Testis (tissue), 3 donors: ENCODE data around the gene SERHL2. TPM values are rescaled to one million over a fixed set of nuclear protein-coding genes. Genes with fewer than 3 reads are reported as not detected.
"Not testable (repeated sequence)": the region's sequence is repeated elsewhere in the genome, so short reads cannot be mapped to it uniquely, and the experiment has no call there.

Experiments used
- DNase-seq: peaks from one replicate; pipeline ENCODE4 v3.0.0-alpha.2; 2019
- H3K27ac ChIP-seq, 2 donors: fragments of 200-600 bp; sonication (generic); one replicate each; pipeline ENCODE4 v1.5.1; 2019
- H3K27me3 ChIP-seq: fragments of 200-600 bp; sonication (generic); one replicate; pipeline ENCODE4 v1.5.1; 2019
- H3K36me3 ChIP-seq: fragments of 200-600 bp; sonication (generic); one replicate; pipeline ENCODE4 v1.5.1; 2017; ENCODE audit warnings: low read depth; ENCODE audit errors: missing control alignments
- H3K4me1 ChIP-seq: fragments of 200-600 bp; sonication (generic); one replicate; pipeline ENCODE4 v1.5.1; 2019
- H3K4me3 ChIP-seq, 2 donors: fragments of 200-600 bp; sonication (generic); one replicate each; pipeline ENCODE4 v1.5.1; 2017 to 2019
- H3K9me3 ChIP-seq: fragments of 200-600 bp; sonication (generic); one replicate; pipeline ENCODE4 v1.5.1; 2017
- POLR2A ChIP-seq: fragments of 450-650 bp; IDR thresholded peaks from one replicate; pipeline ENCODE4 v1.6.1; 2017; ENCODE audit warnings: antibody characterized with exemption, mild to moderate bottlenecking, moderate library complexity
- WGBS, 2 donors: methylation state at CpG; one replicate each; pipeline ENCODE4 v1.1.5; 2018; 5-methylcytosine and 5-hydroxymethylcytosine counted together
- intact Hi-C: fragments of 100-400 bp; cut with DNase I; formaldehyde crosslinking; loops from one replicate; pipeline ENCODE4 v1.15.1; 2023; ENCODE audit warnings: low total_unique reads
- polyA plus RNA-seq: library from polyadenylated mRNA; stranded (reverse); fragments of 350-450 nt; fragmentation: Illumina TruSeq; extraction: RNeasy Lipid Tissue Mini Kit (QIAGEN cat#74804); gene quantifications from one replicate; pipeline ENCODE4 v1.2.3, GENCODE V29; 2014; ENCODE audit warnings: low read depth, low replicate concordance; ENCODE audit not compliant: insufficient read depth
- total RNA-seq, 2 donors: library from RNA; depleted of rRNA; stranded (reverse); fragments of >200 nt; gene quantifications; one replicate each; pipeline ENCODE4 v1.2.3, GENCODE V29; 2016
- TF ChIP-seq, protein P1 (sequence below), 3 experiments: fragments of 450-650 bp in 2 of 3; fragments of 200-600 bp in 1 of 3; sonication (generic) in 1 of 3; IDR thresholded peaks; one replicate each; pipeline ENCODE4 v1.5.1; 2016 to 2019; ENCODE audit warnings: antibody characterized with exemption in 3 of 3, mild to moderate bottlenecking in 2 of 3, moderate library complexity in 1 of 3

The SERHL2 gene
- total and polyA plus RNA-seq, 3 donors from 2014 or later: 6.9 to 11.3 (median 8.8) TPM

DNA sequence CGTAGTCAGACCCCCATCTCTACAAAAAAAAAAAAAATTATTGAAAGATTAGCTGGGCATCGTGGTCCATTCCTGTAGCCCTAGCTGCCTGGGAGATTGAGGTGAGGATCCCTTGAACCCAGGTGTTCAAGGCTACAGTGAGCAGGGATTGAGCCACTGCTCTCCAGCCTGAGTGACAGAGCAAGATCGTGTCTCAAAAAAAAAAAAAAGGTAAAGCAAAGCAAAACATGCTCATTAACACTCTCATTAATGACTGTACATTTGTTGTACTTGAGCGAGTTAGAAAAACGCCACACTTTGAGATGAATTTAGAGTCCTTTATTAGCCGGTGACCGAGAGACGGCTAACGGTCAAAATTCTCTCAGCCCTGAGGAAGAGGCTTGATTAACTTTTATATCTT lies 6.2 kb upstream of the SERHL2 start:
- TF ChIP-seq, protein P1, sequence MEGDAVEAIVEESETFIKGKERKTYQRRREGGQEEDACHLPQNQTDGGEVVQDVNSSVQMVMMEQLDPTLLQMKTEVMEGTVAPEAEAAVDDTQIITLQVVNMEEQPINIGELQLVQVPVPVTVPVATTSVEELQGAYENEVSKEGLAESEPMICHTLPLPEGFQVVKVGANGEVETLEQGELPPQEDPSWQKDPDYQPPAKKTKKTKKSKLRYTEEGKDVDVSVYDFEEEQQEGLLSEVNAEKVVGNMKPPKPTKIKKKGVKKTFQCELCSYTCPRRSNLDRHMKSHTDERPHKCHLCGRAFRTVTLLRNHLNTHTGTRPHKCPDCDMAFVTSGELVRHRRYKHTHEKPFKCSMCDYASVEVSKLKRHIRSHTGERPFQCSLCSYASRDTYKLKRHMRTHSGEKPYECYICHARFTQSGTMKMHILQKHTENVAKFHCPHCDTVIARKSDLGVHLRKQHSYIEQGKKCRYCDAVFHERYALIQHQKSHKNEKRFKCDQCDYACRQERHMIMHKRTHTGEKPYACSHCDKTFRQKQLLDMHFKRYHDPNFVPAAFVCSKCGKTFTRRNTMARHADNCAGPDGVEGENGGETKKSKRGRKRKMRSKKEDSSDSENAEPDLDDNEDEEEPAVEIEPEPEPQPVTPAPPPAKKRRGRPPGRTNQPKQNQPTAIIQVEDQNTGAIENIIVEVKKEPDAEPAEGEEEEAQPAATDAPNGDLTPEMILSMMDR (IDR thresholded peaks at IDR 0.05): no peak
- TF ChIP-seq POLR2A: no peak
- H3K4me3 ChIP-seq: no peak overlapping the region
- H3K27ac ChIP-seq: no peak overlapping the region
- no peaks in the 10 kb centered on the region for H3K36me3 ChIP-seq
- H3K27me3 ChIP-seq: no peaks in the 10 kb centered on the region
- 69 to 72% methylated on average over 9 of the region's 9 CpGs for WGBS, 2 donors
- no peaks in the 10 kb centered on the region for H3K4me1 ChIP-seq
- DNase-seq: no peak
- no peaks in the 10 kb centered on the region for H3K9me3 ChIP-seq
- intact Hi-C loops: no loop called here

DNA sequence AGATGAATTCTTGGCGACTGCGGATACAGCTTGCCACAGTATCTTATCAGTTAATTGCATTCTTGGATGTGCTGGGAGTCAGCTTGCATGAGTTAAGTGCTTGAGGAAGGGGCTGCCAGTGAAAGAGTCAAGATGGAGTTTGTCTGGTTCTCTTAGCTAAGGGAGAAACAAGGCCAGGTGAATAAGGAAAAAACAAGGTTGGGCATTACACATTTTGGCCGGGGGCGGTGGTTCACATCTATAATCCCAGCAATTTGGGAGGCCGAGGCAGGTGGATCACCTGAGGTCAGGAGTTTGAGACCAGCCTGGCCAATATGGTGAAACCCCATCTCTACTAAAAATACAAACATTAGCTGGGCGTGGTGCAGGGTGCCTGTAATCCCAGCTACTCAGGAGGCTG lies 5.6 kb upstream of the SERHL2 start:
- 67 to 69% methylated on average over 6 of the region's 6 CpGs for WGBS, 2 donors
- H3K27ac ChIP-seq, H3K4me3 ChIP-seq, DNase-seq, H3K36me3 ChIP-seq, H3K27me3 ChIP-seq, H3K9me3 ChIP-seq, H3K4me1 ChIP-seq, intact Hi-C loops: not testable (repeated sequence)

DNA sequence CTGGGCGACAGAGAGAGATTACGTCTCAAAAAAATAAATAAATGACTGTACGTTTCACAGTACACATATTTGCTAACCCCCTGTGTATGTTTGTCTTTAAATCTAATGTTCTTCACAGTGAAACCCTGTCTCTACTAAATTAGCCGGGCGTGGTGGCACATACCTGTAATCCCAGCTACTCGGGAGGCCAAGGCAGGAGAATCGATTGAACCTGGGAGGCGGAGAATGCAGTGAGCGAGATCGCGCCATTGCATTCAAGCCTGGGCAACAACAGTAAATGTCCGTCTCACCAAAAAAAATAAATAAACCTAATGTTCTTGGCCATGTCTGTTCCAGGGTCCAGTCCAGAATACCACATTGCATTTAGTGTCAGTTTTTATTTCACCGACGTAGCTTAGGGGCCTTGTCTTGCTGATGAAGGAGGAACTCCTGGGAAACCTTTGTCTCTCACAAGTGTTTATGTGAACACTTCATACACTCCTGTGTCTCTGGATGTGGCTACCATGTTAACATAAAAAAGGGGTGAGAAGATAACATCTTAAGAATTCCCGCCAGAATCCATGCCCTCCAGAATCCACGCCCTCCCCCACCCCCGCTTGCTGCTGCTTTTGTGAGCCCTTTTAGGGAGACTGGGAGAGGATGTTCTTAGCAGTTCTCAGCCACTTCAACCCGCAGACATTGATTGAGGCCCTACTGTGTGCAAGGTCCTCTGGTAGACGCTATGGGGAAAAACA lies 5.0 kb upstream of the SERHL2 start:
- no peaks in the 10 kb centered on the region for H3K9me3 ChIP-seq

DNA sequence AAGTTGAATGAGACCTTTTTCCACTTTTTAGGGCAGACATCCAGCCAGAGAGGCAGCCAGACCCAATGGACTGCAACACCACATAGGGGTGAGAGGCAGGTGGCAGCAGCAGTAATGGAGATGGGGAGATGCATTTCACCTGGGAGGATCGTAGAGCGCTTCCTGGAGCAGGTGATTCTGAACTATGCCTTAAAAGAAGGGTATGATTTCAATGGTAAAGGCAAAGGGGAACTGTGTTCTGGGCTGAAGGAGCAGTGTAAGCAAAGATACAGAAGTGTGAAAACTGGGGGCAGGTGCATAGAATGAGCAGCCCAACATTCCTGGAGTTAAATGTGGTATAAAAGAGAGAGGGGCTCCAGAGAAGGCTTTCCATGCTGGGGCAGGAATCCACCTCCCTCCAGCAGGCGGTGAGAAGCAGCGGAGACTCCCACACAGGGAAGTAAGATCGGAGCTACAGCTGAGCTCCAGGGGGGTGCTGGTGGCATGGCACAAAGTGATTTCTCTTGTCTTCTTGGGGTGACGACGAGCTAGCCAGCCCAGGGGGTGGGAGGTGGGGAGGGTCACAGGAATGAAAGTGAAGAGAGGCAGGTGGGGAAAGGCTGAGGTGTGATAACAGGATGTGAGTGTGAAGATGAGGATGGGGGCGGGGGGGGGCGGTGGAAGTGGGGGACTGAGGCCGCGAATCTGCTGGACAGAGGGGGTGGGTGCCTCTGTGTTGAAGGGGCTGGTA lies 4.3 kb upstream of the SERHL2 start:
- Histone ChIP-seq H3K9me3 (no peaks in the 10 kb centered on the region), H3K4me1 (peaks cover 5% of the 10 kb centered on the region), H3K36me3 (no peaks in the 10 kb centered on the region), H3K27me3 (no peaks in the 10 kb centered on the region), H3K4me3 (no peak overlapping the region), H3K27ac (no peak overlapping the region)
- TF ChIP-seq POLR2A: no peak
- TF ChIP-seq, protein P1 (IDR thresholded peaks at IDR 0.05): no peak
- DNase-seq: no peak
- intact Hi-C loops: no loop called here
- 65 to 70% methylated on average over 11 of the region's 11 CpGs for WGBS, 2 donors

More for the DNA sequence above, 5.0 kb upstream of the SERHL2 start:
- TF ChIP-seq POLR2A: no peak
- 88 to 90% methylated on average over 19 of the region's 19 CpGs for WGBS, 2 donors
- no peak overlapping the region for H3K27ac ChIP-seq
- H3K4me1 ChIP-seq: peaks cover 5% of the 10 kb centered on the region
- H3K4me3 ChIP-seq: no peak overlapping the region
- intact Hi-C loops: no loop called here
- no peak for DNase-seq
- no peaks in the 10 kb centered on the region for H3K27me3 ChIP-seq
- H3K36me3 ChIP-seq: no peaks in the 10 kb centered on the region

DNA sequence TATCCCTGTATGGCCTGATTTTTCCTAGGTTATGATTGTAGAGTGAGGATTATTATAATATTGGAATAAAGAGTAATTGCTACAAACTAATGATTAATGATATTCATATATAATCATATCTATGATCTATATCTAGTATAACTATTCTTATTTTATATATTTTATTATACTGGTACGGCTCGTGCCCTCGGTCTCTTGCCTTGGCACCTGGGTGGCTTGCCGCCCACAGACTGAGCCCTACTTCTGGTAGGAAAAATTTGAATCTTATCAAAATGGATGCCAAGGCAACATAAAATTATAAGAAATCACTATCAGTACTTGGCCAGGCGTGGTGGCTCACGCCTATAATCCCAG lies 1.5 kb upstream of the SERHL2 start:
- H3K9me3 ChIP-seq, H3K27me3 ChIP-seq, H3K36me3 ChIP-seq, intact Hi-C loops, H3K4me3 ChIP-seq, H3K4me1 ChIP-seq, DNase-seq, H3K27ac ChIP-seq: not testable (repeated sequence)
- 80 to 88% methylated on average over 6 of the region's 6 CpGs for WGBS, 2 donors

DNA sequence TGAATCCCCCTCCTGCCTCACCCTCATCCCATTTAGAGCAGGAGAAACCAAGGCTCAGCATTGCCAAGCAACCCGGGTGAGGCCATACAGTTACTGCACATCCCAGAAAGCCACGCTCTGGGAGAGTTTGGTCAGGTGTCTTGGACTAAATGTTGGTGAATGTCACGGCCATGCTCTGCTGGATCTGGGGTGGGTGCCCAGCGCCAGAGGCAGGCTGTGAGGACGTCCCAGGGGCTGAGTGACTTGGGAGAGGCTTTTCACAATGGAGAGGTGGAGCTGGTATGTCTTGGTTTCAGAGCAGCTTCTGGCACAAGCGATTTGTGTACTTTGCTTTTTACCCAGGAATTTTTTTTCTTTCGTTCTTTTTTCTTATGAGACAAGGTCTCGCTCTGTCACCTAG lies 6.6 kb downstream of the SERHL2 start:
- TF ChIP-seq POLR2A: no peak
- TF ChIP-seq, protein P1 (IDR thresholded peaks at IDR 0.05): no peak

More for the DNA sequence above, 6.6 kb downstream of the SERHL2 start:
- no peak for DNase-seq
- H3K27ac ChIP-seq: no peak overlapping the region
- H3K4me1 ChIP-seq: peaks cover 15% of the 10 kb centered on the region
- H3K4me3 ChIP-seq: no peak overlapping the region
- no peaks in the 10 kb centered on the region for H3K27me3 ChIP-seq
- WGBS, 2 donors: 79 to 90% methylated on average over 8 of the region's 8 CpGs
- no peaks in the 10 kb centered on the region for H3K9me3 ChIP-seq
- no peaks in the 10 kb centered on the region for H3K36me3 ChIP-seq
- intact Hi-C loops: no loop called here
